Smooth muscle cell (in vitro differentiated cells): ENCODE results near the gene SCYGR3. TPM values are rescaled to one million over a fixed set of nuclear protein-coding genes. Genes with fewer than 3 reads are reported as not detected.
A peak's percentile ranks its signal among the peaks of the same experiment; 100 is the strongest.
"Not testable (repeated sequence)": the region's sequence is repeated elsewhere in the genome, so short reads cannot be mapped to it uniquely, and the experiment has no call there.

ENCODE experiments used
- DNase-seq: peaks from one replicate; lab custom pipeline; 2025; ENCODE audit not compliant: unreplicated experiment; lab: John Stamatoyannopoulos, UW
- H2AFZ ChIP-seq: fragments of 200-600 bp; sonication (generic); 2 replicates; pipeline ENCODE4 v1.6.0; 2016; ENCODE audit warnings: antibody characterized with exemption, low read depth, mild to moderate bottlenecking
- H3F3A ChIP-seq: fragments of 200-600 bp; sonication (generic); 2 replicates; pipeline ENCODE4 v1.6.0; 2017; ENCODE audit warnings: antibody characterized with exemption, low read depth
- H3K27ac ChIP-seq: fragments of 200-600 bp; sonication (generic); 2 replicates; pipeline ENCODE4 v1.5.1; 2016; ENCODE audit warnings: low read depth, mild to moderate bottlenecking
- H3K27me3 ChIP-seq: fragments of 200-600 bp; sonication (generic); 2 replicates; pipeline ENCODE4 v1.6.1; 2016; ENCODE audit warnings: low read depth, mild to moderate bottlenecking
- H3K36me3 ChIP-seq: fragments of 200-600 bp; sonication (generic); 2 replicates; pipeline ENCODE4 v1.5.1; 2016; ENCODE audit warnings: low read depth
- H3K4me1 ChIP-seq: fragments of 200-600 bp; sonication (generic); 2 replicates; pipeline ENCODE4 v1.5.1; 2016; ENCODE audit warnings: low read depth
- H3K4me2 ChIP-seq: fragments of 200-600 bp; sonication (generic); 2 replicates; pipeline ENCODE4 v1.6.0; 2016; ENCODE audit warnings: mild to moderate bottlenecking
- H3K4me3 ChIP-seq: fragments of 200-600 bp; sonication (generic); 2 replicates; pipeline ENCODE4 v1.5.1; 2016; ENCODE audit warnings: mild to moderate bottlenecking
- H3K79me2 ChIP-seq: fragments of 200-600 bp; sonication (generic); 2 replicates; pipeline ENCODE4 v1.6.0; 2016; ENCODE audit warnings: low read depth, mild to moderate bottlenecking
- H3K9ac ChIP-seq: fragments of 200-600 bp; sonication (generic); 2 replicates; pipeline ENCODE4 v1.6.0; 2016; ENCODE audit warnings: low read depth
- H3K9me3 ChIP-seq: fragments of 200-600 bp; sonication (generic); replicated peaks from 2 replicates; pipeline ENCODE4 v1.5.1; 2016; ENCODE audit warnings: low read depth
- H4K20me1 ChIP-seq: fragments of 200-600 bp; sonication (generic); 2 replicates; pipeline ENCODE4 v1.6.0; 2016; ENCODE audit warnings: low read depth
- WGBS: methylation state at CpG from one replicate; pipeline ENCODE4 v1.1.7; 2016; ENCODE audit warnings: low lambda C conversion rate; 5-methylcytosine and 5-hydroxymethylcytosine counted together
- polyA plus RNA-seq: library from polyadenylated mRNA; unstranded; fragments of >200 nt; fragmentation: Nextera tagmentation; extraction: Ambion mirVana; gene quantifications from 2 replicates; pipeline ENCODE4 v1.2.1, GENCODE V29; 2016
- total RNA-seq: library from RNA; depleted of rRNA; stranded (reverse); fragments of >200 nt; gene quantifications from 2 replicates; pipeline ENCODE4 v1.2.3, GENCODE V29; 2014
- TF ChIP-seq, protein P1 (sequence below): fragments of 200-600 bp; sonication (generic); IDR thresholded peaks from 2 replicates; pipeline ENCODE4 v1.5.1; 2017; ENCODE audit warnings: borderline replicate concordance, mild to moderate bottlenecking, antibody characterized with exemption; ENCODE audit not compliant: insufficient read depth, poor library complexity, severe bottlenecking

SCYGR3 gene
- total and polyA plus RNA-seq, 2 experiments from 2014 or later, result not detected

DNA sequence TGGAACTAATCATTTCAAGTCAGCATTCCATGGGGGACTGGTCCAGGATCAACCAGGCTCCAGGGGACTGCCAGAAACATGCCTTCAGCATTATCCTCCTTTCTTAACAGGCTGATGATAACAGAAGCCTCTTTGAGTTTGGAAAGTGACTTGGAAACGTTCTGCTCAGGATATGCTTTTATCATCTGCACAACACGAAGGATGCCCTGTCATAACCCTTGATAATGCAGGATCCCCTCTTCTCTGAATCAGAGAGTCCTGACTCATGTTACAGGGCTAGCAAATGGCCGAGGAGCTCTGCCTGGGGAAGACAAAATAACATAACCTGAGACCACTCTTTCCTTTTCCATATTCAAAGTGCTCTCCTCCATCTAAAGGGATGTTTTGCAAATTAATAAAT is 6.7 kb downstream of the SCYGR3 start:
- Histone ChIP-seq H3K9ac (no peak overlapping the region), H3K4me2 (peak overlapping the region; percentile 27), H4K20me1 (no peaks in the 10 kb centered on the region), H3K79me2 (no peaks in the 10 kb centered on the region), H3K9me3 (no peaks in the 10 kb centered on the region), H3K36me3 (no peaks in the 10 kb centered on the region), H3K27ac (peak overlapping the region; percentile 22), H3K27me3 (no peaks in the 10 kb centered on the region), H3K4me1 (no peaks in the 10 kb centered on the region), H3F3A (no peaks in the 10 kb centered on the region), H2AFZ (no peak overlapping the region), H3K4me3 (no peak overlapping the region)
- 25% methylated on average over 3 of the region's 3 CpGs for WGBS
- DNase-seq, result no peak
- TF ChIP-seq, protein P1, sequence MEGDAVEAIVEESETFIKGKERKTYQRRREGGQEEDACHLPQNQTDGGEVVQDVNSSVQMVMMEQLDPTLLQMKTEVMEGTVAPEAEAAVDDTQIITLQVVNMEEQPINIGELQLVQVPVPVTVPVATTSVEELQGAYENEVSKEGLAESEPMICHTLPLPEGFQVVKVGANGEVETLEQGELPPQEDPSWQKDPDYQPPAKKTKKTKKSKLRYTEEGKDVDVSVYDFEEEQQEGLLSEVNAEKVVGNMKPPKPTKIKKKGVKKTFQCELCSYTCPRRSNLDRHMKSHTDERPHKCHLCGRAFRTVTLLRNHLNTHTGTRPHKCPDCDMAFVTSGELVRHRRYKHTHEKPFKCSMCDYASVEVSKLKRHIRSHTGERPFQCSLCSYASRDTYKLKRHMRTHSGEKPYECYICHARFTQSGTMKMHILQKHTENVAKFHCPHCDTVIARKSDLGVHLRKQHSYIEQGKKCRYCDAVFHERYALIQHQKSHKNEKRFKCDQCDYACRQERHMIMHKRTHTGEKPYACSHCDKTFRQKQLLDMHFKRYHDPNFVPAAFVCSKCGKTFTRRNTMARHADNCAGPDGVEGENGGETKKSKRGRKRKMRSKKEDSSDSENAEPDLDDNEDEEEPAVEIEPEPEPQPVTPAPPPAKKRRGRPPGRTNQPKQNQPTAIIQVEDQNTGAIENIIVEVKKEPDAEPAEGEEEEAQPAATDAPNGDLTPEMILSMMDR, result no peak

DNA sequence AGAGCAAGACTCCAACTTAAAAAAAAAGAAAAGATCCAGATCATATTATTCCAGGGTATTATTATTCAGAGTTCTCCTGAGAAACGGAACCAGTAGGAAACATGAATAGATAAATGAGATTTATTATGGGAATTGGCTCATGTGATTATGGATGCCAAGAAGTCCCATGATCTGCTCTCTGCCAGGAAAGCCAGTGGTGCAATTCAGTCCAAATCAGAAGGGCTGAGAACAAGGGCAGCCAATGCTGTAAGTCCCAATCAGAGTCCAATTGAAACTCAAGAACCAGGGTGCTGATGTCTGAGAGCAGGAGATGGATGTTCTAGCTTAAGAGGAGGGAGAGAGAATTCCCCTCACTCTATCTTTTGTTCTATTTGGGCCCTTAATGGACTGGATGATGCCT is 8.2 kb downstream of the SCYGR3 start:
- Histone ChIP-seq H3K27ac (no peak overlapping the region), H3F3A (no peaks in the 10 kb centered on the region), H3K9me3 (no peaks in the 10 kb centered on the region), H3K9ac (no peak overlapping the region), H3K4me1 (no peaks in the 10 kb centered on the region), H3K27me3 (no peaks in the 10 kb centered on the region), H3K4me2 (no peak overlapping the region), H3K4me3 (no peak overlapping the region), H3K36me3 (no peaks in the 10 kb centered on the region), H4K20me1 (no peaks in the 10 kb centered on the region), H2AFZ (no peak overlapping the region), H3K79me2 (no peaks in the 10 kb centered on the region)
- TF ChIP-seq, protein P1, result no peak
- DNase-seq, result no peak
- 91% methylated on average over 1 of the region's 1 CpG for WGBS

DNA sequence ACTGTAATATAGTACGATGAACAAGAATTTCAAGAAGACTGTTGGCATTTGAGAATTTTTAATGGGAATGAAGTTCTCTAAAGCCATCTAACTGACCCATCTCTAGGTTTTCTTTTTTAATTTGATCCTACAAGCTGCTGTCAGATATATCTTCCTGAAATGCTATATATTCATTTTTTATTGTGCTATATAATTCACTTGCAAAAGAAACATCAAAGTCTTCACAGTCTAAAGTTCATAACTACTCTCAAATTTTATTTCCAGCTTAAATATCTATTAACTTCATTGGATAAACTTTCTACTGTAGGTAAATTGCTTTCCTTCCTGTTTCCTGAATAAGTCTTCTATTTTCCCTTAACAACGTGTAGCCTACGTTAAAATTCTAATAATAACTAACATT is 12.3 kb downstream of the SCYGR3 start:
- Histone ChIP-seq H3K4me3 (no peak overlapping the region), H3K4me2 (no peak overlapping the region), H3K79me2 (no peaks in the 10 kb centered on the region), H2AFZ (no peak overlapping the region), H3K36me3 (no peaks in the 10 kb centered on the region), H3K27ac (no peak overlapping the region), H4K20me1 (no peaks in the 10 kb centered on the region), H3K9me3 (no peaks in the 10 kb centered on the region), H3K9ac (no peak overlapping the region), H3K27me3 (no peaks in the 10 kb centered on the region), H3F3A (no peaks in the 10 kb centered on the region), H3K4me1 (no peaks in the 10 kb centered on the region)
- TF ChIP-seq, protein P1, result no peak
- DNase-seq, result no peak
- WGBS, result 96% methylated on average over 3 of the region's 3 CpGs

DNA sequence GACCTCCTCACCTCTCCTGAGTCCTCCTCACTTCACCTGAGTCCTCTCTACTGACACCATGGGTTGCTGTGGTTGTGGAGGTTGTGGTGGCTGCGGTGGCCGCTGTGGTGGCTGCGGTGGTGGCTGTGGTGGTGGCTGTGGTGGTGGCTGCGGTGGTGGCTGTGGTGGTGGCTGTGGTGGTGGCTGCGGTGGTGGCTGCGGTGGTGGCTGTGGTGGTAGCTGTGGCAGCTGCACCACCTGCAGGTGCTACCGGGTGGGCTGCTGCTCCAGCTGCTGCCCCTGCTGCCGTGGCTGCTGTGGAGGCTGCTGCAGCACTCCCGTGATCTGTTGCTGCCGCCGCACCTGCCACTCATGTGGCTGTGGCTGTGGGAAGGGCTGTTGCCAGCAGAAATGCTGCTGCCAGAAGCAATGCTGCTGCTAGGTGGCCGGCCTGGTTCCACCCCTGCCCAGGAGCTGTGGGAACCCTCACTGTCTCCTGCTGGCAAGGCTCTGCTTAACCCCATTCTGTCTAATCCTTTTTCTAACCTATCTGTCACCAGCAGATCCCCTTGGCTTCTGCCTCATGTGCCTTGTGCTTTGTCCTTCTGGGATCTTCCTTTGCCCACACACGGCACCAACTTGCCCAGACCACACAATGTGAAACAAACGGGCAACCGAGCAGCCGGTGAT is 15.7 kb downstream of the SCYGR3 start, which contains the start of gene SCYGR2:
Gene SCYGR2 (plus strand): TSS at position 59 of the 669 bp plus-strand sequence. CDS start 0 bp downstream, at position 59.
- 91% methylated on average over 16 of the region's 16 CpGs for WGBS
- H3K4me2 ChIP-seq, H3K9ac ChIP-seq, H3F3A ChIP-seq, H3K9me3 ChIP-seq, H4K20me1 ChIP-seq, H3K36me3 ChIP-seq, H3K4me1 ChIP-seq, H3K4me3 ChIP-seq, H3K27ac ChIP-seq, H3K79me2 ChIP-seq, H2AFZ ChIP-seq, H3K27me3 ChIP-seq, DNase-seq: not testable (repeated sequence)
